GM18873 (cell line): ENCODE data around the gene MAP7D1.
A peak's percentile ranks its signal among the peaks of the same experiment; 100 is the strongest.
"Not testable (repeated sequence)": the region's sequence is repeated elsewhere in the genome, so short reads cannot be mapped to it uniquely, and the experiment has no call there.

ENCODE experiments used
- ATAC-seq: cut with Tn5 transposase; IDR thresholded peaks from one replicate; pipeline ENCODE4 v1.9.1; 2021; ENCODE audit warnings: mild to moderate bottlenecking, moderate library complexity, moderate number of reproducible peaks; ENCODE audit not compliant: unreplicated experiment, low FRiP score

MAP7D1 gene

DNA sequence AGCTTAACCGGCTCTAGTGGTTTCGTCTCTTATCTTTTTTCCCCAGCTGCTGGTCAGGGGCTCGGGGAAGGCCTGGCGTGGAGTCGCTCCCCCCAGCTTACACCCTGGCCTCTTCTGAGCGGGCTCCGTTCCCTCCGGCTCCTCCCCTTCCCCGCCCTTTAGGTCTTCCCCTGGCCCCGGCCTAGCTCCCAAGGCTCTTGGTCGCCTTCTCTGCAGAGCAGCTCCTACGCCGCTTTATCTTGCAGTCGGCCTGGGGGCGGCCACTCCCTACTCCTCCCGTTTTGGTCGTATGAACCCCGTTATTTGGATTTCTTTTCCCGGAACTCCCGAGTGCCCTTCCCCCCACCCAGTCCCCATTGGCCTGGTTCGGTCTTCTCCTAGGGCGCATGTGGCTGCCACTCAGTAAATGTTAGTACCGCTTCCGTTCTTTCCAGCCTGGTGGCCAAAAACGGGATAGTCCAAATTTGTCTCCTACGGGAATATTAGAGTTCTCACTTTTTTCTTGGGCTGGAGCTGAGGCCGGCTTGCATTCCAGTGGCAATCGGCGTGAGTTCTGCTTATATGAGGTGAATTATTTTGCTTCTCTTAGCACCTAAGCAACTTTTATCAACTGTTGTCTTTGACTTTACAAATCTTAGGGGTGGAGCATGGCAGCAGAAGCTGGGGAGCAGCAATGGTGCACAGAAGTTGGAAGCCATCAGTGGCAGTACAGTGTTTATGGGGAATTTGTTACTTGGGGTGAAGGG, 68.8 kb downstream of the MAP7D1 start:
- peak; percentile 32 for ATAC-seq

DNA sequence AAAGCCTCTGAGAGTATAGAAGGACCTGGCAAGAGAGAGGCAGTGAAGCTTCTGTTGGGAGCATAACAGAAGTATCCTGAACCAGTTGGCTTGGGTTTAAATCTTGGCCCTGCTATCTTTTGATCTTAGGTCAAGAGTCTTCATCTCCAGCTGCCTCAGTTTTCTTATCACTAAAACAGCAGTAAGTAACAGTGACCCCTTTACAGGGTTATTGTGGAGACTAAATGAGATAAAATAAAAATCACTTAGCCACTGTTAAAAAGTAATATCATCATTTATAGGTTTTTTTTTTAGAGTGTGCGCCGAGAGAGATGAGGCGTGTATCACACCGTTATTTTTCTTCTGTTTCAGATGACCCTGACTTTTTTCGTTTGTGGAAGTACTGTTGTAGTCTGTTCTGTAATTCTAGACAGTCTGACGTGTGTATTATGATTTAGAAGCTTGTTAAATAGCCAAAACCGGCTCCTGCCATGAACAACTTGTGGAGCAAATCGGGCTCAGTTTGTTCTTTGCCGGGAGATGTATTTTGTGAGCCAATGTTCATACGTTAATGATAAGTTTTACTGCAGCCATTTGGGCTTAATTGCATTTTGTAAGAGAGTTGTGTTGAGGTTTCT, 69.4 kb downstream of the MAP7D1 start:
- ATAC-seq = no peak

DNA sequence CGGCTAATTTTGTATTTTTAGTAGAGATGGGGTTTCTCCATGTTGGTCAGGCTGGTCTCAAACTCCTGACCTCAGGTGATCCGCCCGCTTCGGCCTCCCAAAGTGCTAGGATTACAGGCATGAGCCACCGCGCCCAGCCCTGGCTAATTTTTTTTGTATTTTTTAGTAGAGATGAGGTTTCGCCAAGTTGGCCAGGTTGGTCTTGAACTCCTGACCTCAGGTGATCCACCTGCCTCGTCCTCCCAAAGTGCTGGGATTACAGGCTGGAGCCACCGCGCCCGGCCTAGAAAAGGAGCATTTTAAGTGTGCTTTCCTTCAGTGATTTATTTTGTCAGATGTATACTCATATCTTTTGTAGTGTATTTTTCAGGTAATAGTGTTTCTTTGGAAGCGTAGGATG, 74.3 kb downstream of the MAP7D1 start:
- ATAC-seq = not testable (repeated sequence)
